CD14-positive monocyte (primary cell): ENCODE measurements around the gene ACKR1. TPM values are rescaled to one million over a fixed set of nuclear protein-coding genes. Genes with fewer than 3 reads are reported as not detected.

ENCODE experiments used
- DNase-seq, 3 donors: peaks; one replicate each; pipeline ENCODE4 v3.0.0-alpha.2; 2011 to 2022
- H2AFZ ChIP-seq: 2 replicates; pipeline ENCODE4 v1.6.0; 2012; ENCODE audit warnings: mild to moderate bottlenecking, low read depth, low read length, inconsistent platforms; ENCODE audit not compliant: insufficient read depth, poor library complexity, severe bottlenecking
- H3K27ac ChIP-seq, 2 donors: 1 replicate in 1 of 2; 2 replicates in 1 of 2; pipeline ENCODE4 v1.5.1; 2012 to 2013; ENCODE audit warnings: low read length in 2 of 2, control low read depth in 1 of 2, inconsistent platforms in 1 of 2, low read depth in 1 of 2, mild to moderate bottlenecking in 1 of 2
- H3K27me3 ChIP-seq, 2 donors: one replicate each; pipeline versions ENCODE4 v1.6.0 to v1.6.1; 2011 to 2013; ENCODE audit warnings: low read length in 2 of 2; ENCODE audit not compliant: control insufficient read depth in 2 of 2, insufficient read depth in 2 of 2
- H3K36me3 ChIP-seq, 2 donors: replicated peaks in 1 of 2; 1 replicate in 1 of 2; 2 replicates in 1 of 2; pipeline versions ENCODE4 v1.5.1 to v1.6.1; 2012 to 2013; ENCODE audit warnings: low read length in 2 of 2, control low read depth in 1 of 2, inconsistent platforms in 1 of 2, mild to moderate bottlenecking in 1 of 2; ENCODE audit not compliant: insufficient read depth in 2 of 2, control insufficient read depth in 1 of 2
- H3K4me1 ChIP-seq, 2 donors: 1 replicate in 1 of 2; 2 replicates in 1 of 2; pipeline versions ENCODE4 v1.5.1 to v1.6.1; 2012 to 2013; ENCODE audit warnings: low read length in 2 of 2, control low read depth in 1 of 2, inconsistent platforms in 1 of 2, mild to moderate bottlenecking in 1 of 2, moderate library complexity in 1 of 2; ENCODE audit not compliant: insufficient read depth in 2 of 2, control insufficient read depth in 1 of 2
- H3K4me2 ChIP-seq: replicated peaks from 2 replicates; pipeline ENCODE3; 2012; ENCODE audit warnings: low read length, moderate library complexity, mild to moderate bottlenecking; ENCODE audit not compliant: poor library complexity, severe bottlenecking; ENCODE audit errors: extremely low read depth
- H3K4me3 ChIP-seq, 3 experiments: fragments of 200-600 bp in 1 of 3; sonication (generic) in 1 of 3; replicated peaks in 1 of 3; 1 replicate in 2 of 3; 2 replicates in 1 of 3; pipeline ENCODE4 v1.5.1; 2011 to 2013; ENCODE audit warnings: low read length in 3 of 3, mild to moderate bottlenecking in 3 of 3, control low read depth in 2 of 3, low read depth in 2 of 3, inconsistent platforms in 1 of 3, moderate library complexity in 1 of 3
- H3K79me2 ChIP-seq: 2 replicates; pipeline ENCODE4 v1.6.0; 2012; ENCODE audit warnings: mild to moderate bottlenecking, control low read depth, inconsistent platforms, low read length, moderate library complexity; ENCODE audit not compliant: insufficient read depth
- H3K9ac ChIP-seq: 2 replicates; pipeline ENCODE4 v1.6.0; 2017; ENCODE audit warnings: low read length, mild to moderate bottlenecking; ENCODE audit not compliant: insufficient read depth, poor library complexity, severe bottlenecking
- H3K9me3 ChIP-seq, 2 donors: replicated peaks in 1 of 2; 1 replicate in 1 of 2; 2 replicates in 1 of 2; pipeline versions ENCODE4 v1.5.1 to v1.6.1; 2012 to 2013; ENCODE audit warnings: low read length in 2 of 2, control low read depth in 1 of 2; ENCODE audit not compliant: control insufficient read depth in 1 of 2, insufficient read depth in 1 of 2
- H4K20me1 ChIP-seq: 2 replicates; pipeline ENCODE4 v1.6.0; 2012; ENCODE audit warnings: mild to moderate bottlenecking, low read length, control low read depth, moderate library complexity; ENCODE audit not compliant: insufficient read depth
- H3K27ac Mint-ChIP-seq, 7 donors: one replicate each; pipeline ENCODE4 v1.8.0; 2020; ENCODE audit warnings: mild to moderate bottlenecking in 7 of 7, mixed read lengths in 7 of 7, moderate library complexity in 6 of 7, inconsistent platforms in 2 of 7
- H3K27me3 Mint-ChIP-seq, 3 donors: one replicate each; pipeline ENCODE4 v1.8.0; 2021 to 2022; ENCODE audit warnings: low read depth in 3 of 3, mild to moderate bottlenecking in 3 of 3, mixed read lengths in 3 of 3, moderate library complexity in 3 of 3, inconsistent platforms in 1 of 3
- H3K36me3 Mint-ChIP-seq, 2 donors: one replicate each; pipeline ENCODE4 v1.8.0; 2020; ENCODE audit warnings: mixed read lengths in 2 of 2, inconsistent platforms in 1 of 2, mild to moderate bottlenecking in 1 of 2
- H3K4me1 Mint-ChIP-seq: one replicate; pipeline ENCODE4 v1.8.0; 2020; ENCODE audit warnings: mild to moderate bottlenecking, mixed read lengths
- H3K4me3 Mint-ChIP-seq, 2 donors: one replicate each; pipeline ENCODE4 v1.8.0; 2020; ENCODE audit warnings: mild to moderate bottlenecking in 2 of 2, mixed read lengths in 2 of 2, moderate library complexity in 1 of 2
- H3K9me3 Mint-ChIP-seq, 7 donors: one replicate each; pipeline ENCODE4 v1.8.0; 2020 to 2022; ENCODE audit warnings: mixed read lengths in 7 of 7, mild to moderate bottlenecking in 6 of 7, moderate library complexity in 6 of 7, inconsistent platforms in 2 of 7
- CTCF ChIP-seq: fragments of 200-600 bp; IDR thresholded peaks from one replicate; pipeline ENCODE4 v1.8.0; 2022; ENCODE audit warnings: antibody characterized with exemption, mild to moderate bottlenecking
- WGBS: methylation state at CpG from one replicate; pipeline ENCODE4 v1.1.5; 2013; ENCODE audit warnings: missing lambda C conversion rate; ENCODE audit not compliant: insufficient coverage; 5-methylcytosine and 5-hydroxymethylcytosine counted together
- intact Hi-C, 2 donors: fragments of 100-400 bp; cut with micrococcal nuclease; formaldehyde crosslinking; loops; one replicate each; pipeline versions ENCODE4 v1.15.0 to v1.15.1; 2023
- polyA plus RNA-seq, 3 donors: library from polyadenylated mRNA; depleted of rRNA in 1 of 3; unstranded in 2 of 3; stranded (reverse) in 1 of 3; fragments of 300-500 nt in 2 of 3; fragments of >200 nt in 1 of 3; fragmentation: Illumina TruSeq in 2 of 3; gene quantifications; 1 replicate in 2 of 3; 2 replicates in 1 of 3; pipeline ENCODE4 v1.2.3, GENCODE V29; 2012 to 2021

The ACKR1 gene
- polyA plus RNA-seq, 3 donors = 0.14 TPM; not detected in 2

- Histone ChIP-seq H3K9me3 (no peaks in the 10 kb centered on the region), H3K27me3 (no peaks in the 10 kb centered on the region), H3K79me2 (no peaks in the 10 kb centered on the region), H3K4me3 (no peak overlapping the region), H3K36me3 (no peaks in the 10 kb centered on the region), H2AFZ (no peak overlapping the region), H3K4me2 (no peak overlapping the region), H3K27ac (no peak overlapping the region), H3K9ac (no peak overlapping the region), H3K4me1 (peaks cover 16 to 19% of the 10 kb centered on the region in 2 donors), H4K20me1 (no peaks in the 10 kb centered on the region)
- WGBS = 28% methylated on average over 7 of the region's 12 CpGs
- Mint-ChIP-seq H3K4me3 (no peak overlapping the region), H3K4me1 (peaks cover 29% of the 10 kb centered on the region), H3K36me3 (no peaks in the 10 kb centered on the region), H3K9me3 (peaks cover 0 to 2% (median 0%) of the 10 kb centered on the region in 7 donors), H3K27ac (no peak overlapping the region), H3K27me3 (peaks cover 7 to 12% (median 10%) of the 10 kb centered on the region in 3 donors)
- peak; percentile 91 for TF ChIP-seq CTCF
- intact Hi-C loops = loop anchor here (5.0 kb wide), 1 partner anchor 36 kb away; no protein-coding TSS in a partner anchor
- DNase-seq = peak; percentile 48 to 70 (median 61)
Measured at GRCh38 chr1:159197561-159198557, 6.8 kb upstream of the ACKR1 start.

GRCh38 chr1:159199901-159200300 lies 4.8 kb upstream of the ACKR1 start:
- H3K9ac ChIP-seq = no peak overlapping the region
- H3K27me3 Mint-ChIP-seq = peaks cover 7 to 12% (median 9%) of the 10 kb centered on the region in 3 donors
- intact Hi-C loops = loop anchor here (2.0 to 5.0 kb wide), 3 partner anchors 38 to 73 kb away; no protein-coding TSS in a partner anchor
- no peak overlapping the region for H3K27ac Mint-ChIP-seq
- no peaks in the 10 kb centered on the region for H3K36me3 Mint-ChIP-seq
- H3K9me3 Mint-ChIP-seq = peaks cover 0 to 2% (median 0%) of the 10 kb centered on the region in 7 donors
- no peaks in the 10 kb centered on the region for H3K9me3 ChIP-seq
- DNase-seq = no peak
- no peak overlapping the region for H3K27ac ChIP-seq
- no peak overlapping the region for H2AFZ ChIP-seq
- H3K4me3 Mint-ChIP-seq = no peak overlapping the region
- H3K79me2 ChIP-seq = no peaks in the 10 kb centered on the region
- no peaks in the 10 kb centered on the region for H3K36me3 ChIP-seq
- H4K20me1 ChIP-seq = no peaks in the 10 kb centered on the region
- TF ChIP-seq CTCF = no peak
- H3K4me2 ChIP-seq = no peak overlapping the region
- H3K4me1 ChIP-seq = peaks cover 19 to 25% of the 10 kb centered on the region in 2 donors
- 84% methylated on average over 4 of the region's 5 CpGs for WGBS
- no peak overlapping the region for H3K4me3 ChIP-seq
- no peaks in the 10 kb centered on the region for H3K27me3 ChIP-seq
- H3K4me1 Mint-ChIP-seq = peaks cover 44% of the 10 kb centered on the region
